ENCODE data around the gene EDC3. TPM values are rescaled to one million over a fixed set of nuclear protein-coding genes. Genes with fewer than 3 reads are reported as not detected.

EDC3 gene
- polyA plus RNA-seq, 1 of the 3 experiments (the other 2 are of a cell fraction) = 34.9 TPM

- no peak for TF ChIP-seq IRF3 (IDR thresholded peaks at IDR 0.05; ENCODE audit: low read depth, low read length)
- TF ChIP-seq FOXM1 (IDR thresholded peaks at IDR 0.05; ENCODE audit: low read depth) = 0 out of 2 replicates have a peak, but pooled peaks have one; percentile 45
- TF ChIP-seq JUND (IDR thresholded peaks at IDR 0.05) = no peak
- peak; percentile 22; the same call in 1 of the 2 replicates for TF ChIP-seq RCOR1 (IDR thresholded peaks at IDR 0.05; ENCODE audit: low read length)
- TF ChIP-seq CHD2 (IDR thresholded peaks at IDR 0.05; ENCODE audit: low read length, partially characterized antibody) = peak; percentile 27
- peak; percentile 91 for TF ChIP-seq TAF1 (IDR thresholded peaks at IDR 0.05; ENCODE audit: borderline replicate concordance, low read depth, low read length)
- TF ChIP-seq USF2 (IDR thresholded peaks at IDR 0.05; ENCODE audit: borderline replicate concordance, low read depth, low read length) = no peak
- TF ChIP-seq USF1 (IDR thresholded peaks at IDR 0.05; ENCODE audit: borderline replicate concordance, low read depth) = peak; percentile 48; the same call in 1 of the 2 replicates
- no peak; the same call in 1 of the 2 replicates for TF ChIP-seq REST (IDR thresholded peaks at IDR 0.05; ENCODE audit: low read depth, low read length)
- TF ChIP-seq FOXJ3 (CRISPR knock-in tag; IDR thresholded peaks at IDR 0.05) = no peak
- peak; percentile 91; the same call in 1 of the 2 replicates for TF ChIP-seq SIN3A (IDR thresholded peaks at IDR 0.05; ENCODE audit: borderline replicate concordance, low read depth, low read length)
- TF ChIP-seq POLR2AphosphoS5 (IDR thresholded peaks at IDR 0.05; ENCODE audit: low read depth, low read length) = peak; percentile 42; the same call in 1 of the 2 replicates
- TF ChIP-seq TEAD4 (IDR thresholded peaks at IDR 0.05; ENCODE audit: borderline replicate concordance, insufficient read depth) = 0 out of 2 replicates have a peak, but pooled peaks have one; percentile 7
- peak; percentile 50; the same call in 1 of the 2 replicates for TF ChIP-seq MXI1 (IDR thresholded peaks at IDR 0.05; ENCODE audit: low read depth, low read length)
- peak; percentile 88 for TF ChIP-seq GABPA (IDR thresholded peaks at IDR 0.05; ENCODE audit: low read depth)
- TF ChIP-seq SMC3 (IDR thresholded peaks at IDR 0.05; ENCODE audit: low read depth, low read length) = no peak
- TF ChIP-seq PBX3 (IDR thresholded peaks at IDR 0.05) = peak; percentile 40; the same call in 1 of the 2 replicates
- TF ChIP-seq EZH2phosphoT487 (IDR thresholded peaks at IDR 0.05; ENCODE audit: borderline replicate concordance, low read depth) = no peak
- TF ChIP-seq FOSL2 (IDR thresholded peaks at IDR 0.05; ENCODE audit: borderline replicate concordance, low read depth) = no peak
- no peak; the same call in 1 of the 2 replicates for TF ChIP-seq TCF12 (IDR thresholded peaks at IDR 0.05)
- 0 out of 2 replicates have a peak, but pooled peaks have one; percentile 15 for TF ChIP-seq YY1 (IDR thresholded peaks at IDR 0.05; ENCODE audit: low read depth)
Observed at GRCh38 chr15:74615508-74616365, 80.1 kb downstream of the EDC3 start, which contains the start of gene CLK3 (continued).
